Peyer's patch (tissue), 4 donors: ENCODE measurements around the gene RELCH. TPM values are rescaled to one million over a fixed set of nuclear protein-coding genes. Genes with fewer than 3 reads are reported as not detected.

Experiments used
- DNase-seq, 3 donors: peaks; one replicate each; pipeline ENCODE4 v3.0.0-alpha.2; 2017 to 2019
- H3K27ac ChIP-seq, 4 donors: fragments of 200-600 bp; sonication (generic); one replicate each; pipeline ENCODE4 v1.5.1; 2016 to 2019
- H3K27me3 ChIP-seq, 2 donors: fragments of 200-600 bp; sonication (generic); one replicate each; pipeline ENCODE4 v1.5.1; 2019
- H3K36me3 ChIP-seq, 3 donors: fragments of 200-600 bp; sonication (generic); one replicate each; pipeline ENCODE4 v1.5.1; 2016 to 2019
- H3K4me1 ChIP-seq, 4 donors: fragments of 200-600 bp; sonication (generic); one replicate each; pipeline ENCODE4 v1.5.1; 2016 to 2019
- H3K4me3 ChIP-seq, 4 donors: fragments of 200-600 bp; sonication (generic); 1 replicate in 3 of 4; 2 replicates in 1 of 4; pipeline ENCODE4 v1.5.1; 2016 to 2019; ENCODE audit warnings: mild to moderate bottlenecking in 1 of 4
- H3K9me3 ChIP-seq, 4 donors: fragments of 200-600 bp; sonication (generic); one replicate each; pipeline ENCODE4 v1.5.1; 2016 to 2019; ENCODE audit warnings: mild to moderate bottlenecking in 1 of 4
- POLR2A ChIP-seq, 2 donors: fragments of 450-650 bp; IDR thresholded peaks; one replicate each; pipeline ENCODE4 v1.5.1; 2017; ENCODE audit warnings: antibody characterized with exemption in 2 of 2, mild to moderate bottlenecking in 2 of 2, moderate library complexity in 2 of 2
- total RNA-seq, 4 donors: library from RNA; depleted of rRNA; stranded (reverse); fragments of >200 nt; gene quantifications; one replicate each; pipeline ENCODE4 v1.1.0, GENCODE V29; 2016
- TF ChIP-seq, protein P1 (sequence below), 6 experiments: fragments of 450-650 bp in 4 of 6; fragments of 200-600 bp in 2 of 6; sonication (generic) in 1 of 6; IDR thresholded peaks; one replicate each; pipeline ENCODE4 v1.5.1; 2017 to 2019; ENCODE audit warnings: antibody characterized with exemption in 6 of 6, mild to moderate bottlenecking in 3 of 6, moderate library complexity in 1 of 6

The RELCH gene
- total RNA-seq, 4 donors from 2014 or later: 51.1 to 71.6 (median 55.6) TPM

DNA sequence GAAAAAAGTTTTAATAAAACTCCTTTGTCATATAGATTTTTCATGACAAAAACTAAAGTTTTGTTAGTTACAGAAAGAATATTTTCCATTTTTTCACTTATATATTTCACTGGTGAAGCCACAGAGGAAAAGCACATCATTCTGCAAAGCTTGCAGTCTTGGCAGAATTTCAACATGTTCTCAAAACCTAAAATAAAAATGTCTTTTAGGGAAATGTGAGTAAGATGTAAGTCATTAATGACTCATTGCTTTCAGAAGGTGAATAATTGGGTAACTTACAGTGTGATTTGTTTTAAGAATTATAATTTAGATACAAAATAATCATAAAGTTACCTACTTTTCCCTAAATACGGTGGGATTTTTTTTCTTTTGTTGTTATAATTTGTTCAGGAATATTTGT lies 94.6 kb downstream of the RELCH start:
- H3K9me3 ChIP-seq: no peaks in the 10 kb centered on the region
- no peaks in the 10 kb centered on the region for H3K27me3 ChIP-seq
- peaks cover 0 to 40% (median 3%) of the 10 kb centered on the region in 3 donors for H3K36me3 ChIP-seq
- H3K4me1 ChIP-seq: no peaks in the 10 kb centered on the region
- H3K4me3 ChIP-seq: no peak overlapping the region
- no peak overlapping the region for H3K27ac ChIP-seq
- DNase-seq: no peak
- TF ChIP-seq, protein P1, sequence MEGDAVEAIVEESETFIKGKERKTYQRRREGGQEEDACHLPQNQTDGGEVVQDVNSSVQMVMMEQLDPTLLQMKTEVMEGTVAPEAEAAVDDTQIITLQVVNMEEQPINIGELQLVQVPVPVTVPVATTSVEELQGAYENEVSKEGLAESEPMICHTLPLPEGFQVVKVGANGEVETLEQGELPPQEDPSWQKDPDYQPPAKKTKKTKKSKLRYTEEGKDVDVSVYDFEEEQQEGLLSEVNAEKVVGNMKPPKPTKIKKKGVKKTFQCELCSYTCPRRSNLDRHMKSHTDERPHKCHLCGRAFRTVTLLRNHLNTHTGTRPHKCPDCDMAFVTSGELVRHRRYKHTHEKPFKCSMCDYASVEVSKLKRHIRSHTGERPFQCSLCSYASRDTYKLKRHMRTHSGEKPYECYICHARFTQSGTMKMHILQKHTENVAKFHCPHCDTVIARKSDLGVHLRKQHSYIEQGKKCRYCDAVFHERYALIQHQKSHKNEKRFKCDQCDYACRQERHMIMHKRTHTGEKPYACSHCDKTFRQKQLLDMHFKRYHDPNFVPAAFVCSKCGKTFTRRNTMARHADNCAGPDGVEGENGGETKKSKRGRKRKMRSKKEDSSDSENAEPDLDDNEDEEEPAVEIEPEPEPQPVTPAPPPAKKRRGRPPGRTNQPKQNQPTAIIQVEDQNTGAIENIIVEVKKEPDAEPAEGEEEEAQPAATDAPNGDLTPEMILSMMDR (IDR thresholded peaks at IDR 0.05): no peak
- TF ChIP-seq POLR2A (IDR thresholded peaks at IDR 0.05): no peak

DNA sequence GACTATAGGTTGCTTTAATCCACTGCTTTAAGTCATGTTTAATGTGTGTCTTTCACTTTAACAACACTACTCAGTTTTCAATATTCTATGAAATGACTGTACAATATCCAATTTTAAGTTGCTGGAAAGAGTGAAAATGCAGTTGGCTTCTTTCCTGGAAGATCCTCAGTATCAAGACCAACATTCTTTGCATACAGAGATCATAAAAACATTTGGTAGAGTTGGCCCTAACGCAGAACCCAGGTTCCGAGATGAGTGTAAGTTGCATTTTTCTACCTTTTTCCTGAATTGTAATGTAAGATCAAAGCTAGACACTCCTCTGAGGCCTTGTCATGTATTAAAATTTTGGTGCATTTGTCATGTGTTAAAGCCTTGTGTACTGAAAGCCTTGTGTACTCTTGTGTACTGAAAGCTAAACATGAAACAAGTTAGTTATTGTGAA lies 95.2 kb downstream of the RELCH start:
- Histone ChIP-seq H3K36me3 (peaks cover 0 to 40% (median 3%) of the 10 kb centered on the region in 3 donors), H3K4me1 (peaks cover 0 to 3% (median 0%) of the 10 kb centered on the region in 4 donors), H3K4me3 (no peak overlapping the region), H3K9me3 (no peaks in the 10 kb centered on the region), H3K27me3 (no peaks in the 10 kb centered on the region), H3K27ac (no peak overlapping the region)
- no peak for DNase-seq
- TF ChIP-seq, protein P1 (IDR thresholded peaks at IDR 0.05): no peak
- TF ChIP-seq POLR2A (IDR thresholded peaks at IDR 0.05): no peak

DNA sequence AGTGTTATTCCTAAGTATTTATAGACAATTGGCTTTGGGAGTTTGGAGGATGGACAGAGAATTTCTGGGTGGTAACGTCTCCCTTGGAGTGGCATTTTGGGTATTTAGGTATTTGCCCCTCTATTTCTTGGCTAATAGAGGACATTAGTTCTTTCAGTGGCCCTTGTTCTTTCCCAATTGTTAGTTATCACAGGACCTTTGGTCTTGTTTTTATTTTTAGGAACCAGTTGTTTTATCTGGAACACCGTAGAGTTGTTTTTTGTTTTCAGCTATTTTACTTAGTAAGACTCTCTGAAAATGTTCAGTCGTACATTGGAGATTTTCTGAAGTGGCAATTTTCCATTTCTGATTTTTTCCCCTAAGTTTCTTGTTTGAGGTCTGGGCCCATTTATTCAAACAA lies 97.6 kb downstream of the RELCH start:
- Histone ChIP-seq H3K4me1 (peaks cover 0 to 11% (median 0%) of the 10 kb centered on the region in 4 donors), H3K27ac (no peak overlapping the region), H3K36me3 (peaks cover 0 to 38% (median 3%) of the 10 kb centered on the region in 3 donors), H3K27me3 (no peaks in the 10 kb centered on the region), H3K9me3 (no peaks in the 10 kb centered on the region), H3K4me3 (no peak overlapping the region)
- TF ChIP-seq, protein P1 (IDR thresholded peaks at IDR 0.05): no peak
- no peak for TF ChIP-seq POLR2A (IDR thresholded peaks at IDR 0.05)
- DNase-seq: no peak

DNA sequence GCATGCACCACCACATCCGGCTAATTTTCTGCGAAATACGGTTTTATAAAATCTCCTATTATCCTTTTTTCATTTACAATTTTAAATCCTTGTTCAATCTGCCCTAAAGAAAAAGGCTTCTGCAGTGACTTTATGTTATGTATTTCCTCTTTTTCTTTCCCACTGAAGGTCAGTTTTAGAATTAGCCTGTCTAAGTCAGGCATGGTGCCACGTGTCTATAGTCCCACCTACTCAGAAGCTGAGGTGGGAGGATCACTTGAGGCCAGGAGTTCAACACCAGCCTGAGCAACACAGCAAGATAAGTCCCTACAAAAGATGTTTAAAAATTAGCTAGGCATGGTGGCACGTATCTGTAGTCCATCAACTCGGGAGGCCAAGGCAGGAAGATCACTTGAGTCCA lies 98.2 kb downstream of the RELCH start:
- peaks cover 0 to 36% (median 3%) of the 10 kb centered on the region in 3 donors for H3K36me3 ChIP-seq
- TF ChIP-seq, protein P1 (IDR thresholded peaks at IDR 0.05): no peak
- TF ChIP-seq POLR2A (IDR thresholded peaks at IDR 0.05): no peak
- no peaks in the 10 kb centered on the region for H3K27me3 ChIP-seq
- no peaks in the 10 kb centered on the region for H3K9me3 ChIP-seq
- peaks cover 0 to 11% (median 0%) of the 10 kb centered on the region in 4 donors for H3K4me1 ChIP-seq
- H3K27ac ChIP-seq: no peak overlapping the region
- DNase-seq: no peak
- no peak overlapping the region for H3K4me3 ChIP-seq

DNA sequence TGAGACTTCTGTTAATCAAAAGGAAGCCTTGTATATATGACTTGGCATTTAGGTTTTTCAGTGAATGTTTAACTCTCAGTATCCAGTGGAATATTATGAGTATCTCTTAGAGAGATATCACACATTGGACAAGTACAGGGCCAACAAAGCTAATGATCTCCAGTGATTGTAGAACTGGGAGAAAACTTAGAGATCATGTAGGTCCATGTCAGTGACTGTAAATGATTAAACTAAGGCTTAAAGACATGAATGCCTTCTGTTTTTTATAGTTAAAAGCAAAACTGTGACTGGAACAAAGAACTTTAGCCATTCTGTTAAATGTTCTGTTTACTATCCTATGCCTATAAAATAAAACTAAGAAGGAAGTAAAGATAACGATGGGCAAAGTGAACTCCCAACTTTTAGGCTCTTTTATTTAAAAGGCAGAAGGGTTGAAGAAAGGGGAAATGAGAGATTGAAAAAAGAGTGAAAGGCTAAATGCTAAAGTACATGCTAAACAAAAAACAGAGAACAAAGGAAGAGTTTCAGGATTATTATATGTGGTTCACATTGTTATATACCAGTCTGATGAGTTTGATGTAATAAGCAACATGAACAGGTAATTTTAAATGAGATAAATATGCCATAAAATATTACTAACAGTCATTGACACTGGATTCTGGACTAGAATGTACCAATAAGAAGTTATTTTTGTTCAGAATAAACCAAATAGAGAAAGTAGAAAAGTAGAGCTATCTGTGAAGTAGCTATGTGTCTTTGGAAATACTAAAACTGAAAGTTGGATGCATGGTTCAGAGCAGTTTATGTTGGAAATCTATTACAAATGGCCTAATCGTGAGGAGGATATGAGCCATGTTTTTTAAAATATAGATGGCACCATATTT lies 101.0 kb downstream of the RELCH start:
- no peak overlapping the region for H3K4me3 ChIP-seq
- no peak for DNase-seq
- H3K4me1 ChIP-seq: peaks cover 0 to 11% (median 0%) of the 10 kb centered on the region in 4 donors
- no peaks in the 10 kb centered on the region for H3K27me3 ChIP-seq
- H3K36me3 ChIP-seq: peaks cover 0 to 44% (median 0%) of the 10 kb centered on the region in 3 donors
- no peaks in the 10 kb centered on the region for H3K9me3 ChIP-seq
- TF ChIP-seq, protein P1 (IDR thresholded peaks at IDR 0.05): no peak
- TF ChIP-seq POLR2A (IDR thresholded peaks at IDR 0.05): no peak
- H3K27ac ChIP-seq: no peak overlapping the region
